WTC11 (cell line): ENCODE measurements around the gene GDI1.

ENCODE experiments used
- CBFB ChIP-seq: sonication (generic); formaldehyde crosslinking; IDR thresholded peaks from 2 replicates; pipeline ENCODE4 v1.8.1; 2022; ENCODE audit warnings: mild to moderate bottlenecking, low read depth, missing genetic modification reagents
- GABPB1 ChIP-seq: sonication (generic); formaldehyde crosslinking; IDR thresholded peaks from 2 replicates; pipeline ENCODE4 v1.8.1; 2023; ENCODE audit warnings: mild to moderate bottlenecking, missing genetic modification reagents
- KAT7 ChIP-seq: sonication (generic); formaldehyde crosslinking; IDR thresholded peaks from 2 replicates; pipeline ENCODE4 v1.8.1; 2023; ENCODE audit warnings: missing genetic modification reagents, mild to moderate bottlenecking, borderline replicate concordance
- SOX15 ChIP-seq: fragments of 250-450 bp; sonication (Bioruptor Pico); IDR thresholded peaks from 2 replicates; pipeline ENCODE4 v1.9.0; 2021; ENCODE audit warnings: mild to moderate bottlenecking
- TP53 ChIP-seq: sonication (generic); formaldehyde crosslinking; IDR thresholded peaks from 2 replicates; pipeline ENCODE4 v1.8.1; 2023; ENCODE audit warnings: mild to moderate bottlenecking, missing genetic modification reagents
- ZBTB21 ChIP-seq: sonication (generic); formaldehyde crosslinking; IDR thresholded peaks from 2 replicates; pipeline ENCODE4 v1.8.1; 2023; ENCODE audit warnings: mild to moderate bottlenecking, missing genetic modification reagents, borderline replicate concordance
- TF ChIP-seq, protein P1 (sequence below): sonication (generic); formaldehyde crosslinking; IDR thresholded peaks from 2 replicates; pipeline ENCODE4 v1.8.1; 2022; ENCODE audit warnings: low read depth, missing genetic modification reagents, borderline replicate concordance
- TF ChIP-seq, protein P2 (sequence below): fragments of 200-600 bp; IDR thresholded peaks from 2 replicates; pipeline ENCODE4 v1.8.0; 2022; ENCODE audit warnings: antibody characterized with exemption
- TF ChIP-seq, protein P3 (sequence below): sonication (generic); formaldehyde crosslinking; IDR thresholded peaks from 2 replicates; pipeline ENCODE4 v1.8.0; 2022; ENCODE audit warnings: missing genetic modification reagents

DNA sequence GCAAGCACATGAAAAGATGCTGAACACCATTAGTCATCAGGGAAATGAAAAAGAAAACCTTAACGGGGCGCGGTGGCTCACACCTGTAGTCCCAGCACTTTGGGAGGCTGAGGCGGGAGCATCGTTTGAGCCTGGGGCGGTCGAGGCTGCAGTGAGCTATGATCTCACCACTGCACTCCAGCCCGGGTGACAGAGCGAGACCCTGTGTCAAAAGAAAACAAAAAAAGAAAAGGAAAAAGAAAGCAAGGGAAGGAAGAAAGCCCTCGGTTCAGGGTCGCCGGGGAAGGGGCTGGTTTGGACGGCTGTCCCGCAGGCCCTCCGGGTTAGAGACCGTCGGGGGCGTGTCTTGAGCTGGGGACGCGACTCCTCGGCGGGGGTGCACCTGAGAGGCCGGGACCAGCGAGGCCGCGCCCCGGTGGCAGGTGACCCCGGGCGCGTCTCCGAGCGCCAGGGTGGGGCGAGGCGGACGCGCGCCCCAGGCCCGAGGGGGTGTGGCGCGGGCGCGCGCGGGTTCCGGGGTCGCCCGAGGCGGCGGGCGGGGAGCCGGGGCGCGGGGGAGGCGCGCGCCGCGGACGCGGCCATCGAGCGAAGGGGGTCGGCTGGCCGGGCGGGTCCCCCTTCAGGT, 20.6 kb downstream of the GDI1 start:
- TF ChIP-seq TP53 (CRISPR knock-in tag) = no peak
- no peak for TF ChIP-seq KAT7
- TF ChIP-seq CBFB (CRISPR knock-in tag) = no peak
- TF ChIP-seq GABPB1 (CRISPR knock-in tag) = no peak
- no peak for TF ChIP-seq SOX15
- TF ChIP-seq, protein P1, sequence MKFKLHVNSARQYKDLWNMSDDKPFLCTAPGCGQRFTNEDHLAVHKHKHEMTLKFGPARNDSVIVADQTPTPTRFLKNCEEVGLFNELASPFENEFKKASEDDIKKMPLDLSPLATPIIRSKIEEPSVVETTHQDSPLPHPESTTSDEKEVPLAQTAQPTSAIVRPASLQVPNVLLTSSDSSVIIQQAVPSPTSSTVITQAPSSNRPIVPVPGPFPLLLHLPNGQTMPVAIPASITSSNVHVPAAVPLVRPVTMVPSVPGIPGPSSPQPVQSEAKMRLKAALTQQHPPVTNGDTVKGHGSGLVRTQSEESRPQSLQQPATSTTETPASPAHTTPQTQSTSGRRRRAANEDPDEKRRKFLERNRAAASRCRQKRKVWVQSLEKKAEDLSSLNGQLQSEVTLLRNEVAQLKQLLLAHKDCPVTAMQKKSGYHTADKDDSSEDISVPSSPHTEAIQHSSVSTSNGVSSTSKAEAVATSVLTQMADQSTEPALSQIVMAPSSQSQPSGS = no peak
- no peak for TF ChIP-seq ZBTB21 (CRISPR knock-in tag)
- TF ChIP-seq, protein P2, sequence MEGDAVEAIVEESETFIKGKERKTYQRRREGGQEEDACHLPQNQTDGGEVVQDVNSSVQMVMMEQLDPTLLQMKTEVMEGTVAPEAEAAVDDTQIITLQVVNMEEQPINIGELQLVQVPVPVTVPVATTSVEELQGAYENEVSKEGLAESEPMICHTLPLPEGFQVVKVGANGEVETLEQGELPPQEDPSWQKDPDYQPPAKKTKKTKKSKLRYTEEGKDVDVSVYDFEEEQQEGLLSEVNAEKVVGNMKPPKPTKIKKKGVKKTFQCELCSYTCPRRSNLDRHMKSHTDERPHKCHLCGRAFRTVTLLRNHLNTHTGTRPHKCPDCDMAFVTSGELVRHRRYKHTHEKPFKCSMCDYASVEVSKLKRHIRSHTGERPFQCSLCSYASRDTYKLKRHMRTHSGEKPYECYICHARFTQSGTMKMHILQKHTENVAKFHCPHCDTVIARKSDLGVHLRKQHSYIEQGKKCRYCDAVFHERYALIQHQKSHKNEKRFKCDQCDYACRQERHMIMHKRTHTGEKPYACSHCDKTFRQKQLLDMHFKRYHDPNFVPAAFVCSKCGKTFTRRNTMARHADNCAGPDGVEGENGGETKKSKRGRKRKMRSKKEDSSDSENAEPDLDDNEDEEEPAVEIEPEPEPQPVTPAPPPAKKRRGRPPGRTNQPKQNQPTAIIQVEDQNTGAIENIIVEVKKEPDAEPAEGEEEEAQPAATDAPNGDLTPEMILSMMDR = no peak
- TF ChIP-seq, protein P3, sequence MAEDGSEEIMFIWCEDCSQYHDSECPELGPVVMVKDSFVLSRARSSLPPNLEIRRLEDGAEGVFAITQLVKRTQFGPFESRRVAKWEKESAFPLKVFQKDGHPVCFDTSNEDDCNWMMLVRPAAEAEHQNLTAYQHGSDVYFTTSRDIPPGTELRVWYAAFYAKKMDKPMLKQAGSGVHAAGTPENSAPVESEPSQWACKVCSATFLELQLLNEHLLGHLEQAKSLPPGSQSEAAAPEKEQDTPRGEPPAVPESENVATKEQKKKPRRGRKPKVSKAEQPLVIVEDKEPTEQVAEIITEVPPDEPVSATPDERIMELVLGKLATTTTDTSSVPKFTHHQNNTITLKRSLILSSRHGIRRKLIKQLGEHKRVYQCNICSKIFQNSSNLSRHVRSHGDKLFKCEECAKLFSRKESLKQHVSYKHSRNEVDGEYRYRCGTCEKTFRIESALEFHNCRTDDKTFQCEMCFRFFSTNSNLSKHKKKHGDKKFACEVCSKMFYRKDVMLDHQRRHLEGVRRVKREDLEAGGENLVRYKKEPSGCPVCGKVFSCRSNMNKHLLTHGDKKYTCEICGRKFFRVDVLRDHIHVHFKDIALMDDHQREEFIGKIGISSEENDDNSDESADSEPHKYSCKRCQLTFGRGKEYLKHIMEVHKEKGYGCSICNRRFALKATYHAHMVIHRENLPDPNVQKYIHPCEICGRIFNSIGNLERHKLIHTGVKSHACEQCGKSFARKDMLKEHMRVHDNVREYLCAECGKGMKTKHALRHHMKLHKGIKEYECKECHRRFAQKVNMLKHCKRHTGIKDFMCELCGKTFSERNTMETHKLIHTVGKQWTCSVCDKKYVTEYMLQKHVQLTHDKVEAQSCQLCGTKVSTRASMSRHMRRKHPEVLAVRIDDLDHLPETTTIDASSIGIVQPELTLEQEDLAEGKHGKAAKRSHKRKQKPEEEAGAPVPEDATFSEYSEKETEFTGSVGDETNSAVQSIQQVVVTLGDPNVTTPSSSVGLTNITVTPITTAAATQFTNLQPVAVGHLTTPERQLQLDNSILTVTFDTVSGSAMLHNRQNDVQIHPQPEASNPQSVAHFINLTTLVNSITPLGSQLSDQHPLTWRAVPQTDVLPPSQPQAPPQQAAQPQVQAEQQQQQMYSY (CRISPR knock-in tag) = no peak
